ENCODE data around the gene PPP2R2B. TPM values are rescaled to one million over a fixed set of nuclear protein-coding genes. Genes with fewer than 3 reads are reported as not detected.

Gene PPP2R2B
- total RNA-seq, 1 donor from 2014 or later: 1.2 TPM

DNA sequence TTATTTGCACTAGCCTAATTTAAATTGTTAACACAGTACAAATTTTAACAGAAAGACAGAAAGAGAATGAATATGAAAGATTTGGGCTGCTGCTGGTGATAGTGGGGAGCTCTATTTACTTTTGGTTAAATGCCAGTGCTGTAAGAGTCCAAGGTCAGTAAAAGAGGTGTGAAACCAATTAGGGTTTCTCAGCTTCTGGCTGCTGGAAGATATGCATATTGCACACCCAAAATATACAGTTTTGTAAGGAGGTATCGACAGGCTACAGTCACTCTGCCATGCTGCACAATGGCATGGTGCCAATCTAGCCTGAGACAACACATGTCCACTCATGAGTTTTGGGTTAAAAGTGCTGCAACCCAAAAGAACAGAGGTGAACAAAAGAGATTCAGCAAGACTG, 79.3 kb downstream of the PPP2R2B start:
- H3K4me3 ChIP-seq (ENCODE audit: low read depth, low read length): no peak overlapping the region
- H3K27me3 ChIP-seq (ENCODE audit: control insufficient read depth, insufficient read depth, low read length): no peaks in the 10 kb centered on the region
- no peak for DNase-seq (ENCODE audit: low read depth)
- no peaks in the 10 kb centered on the region for H3K36me3 ChIP-seq (ENCODE audit: control insufficient read depth, insufficient read depth, low read length)
- TF ChIP-seq, protein P1, sequence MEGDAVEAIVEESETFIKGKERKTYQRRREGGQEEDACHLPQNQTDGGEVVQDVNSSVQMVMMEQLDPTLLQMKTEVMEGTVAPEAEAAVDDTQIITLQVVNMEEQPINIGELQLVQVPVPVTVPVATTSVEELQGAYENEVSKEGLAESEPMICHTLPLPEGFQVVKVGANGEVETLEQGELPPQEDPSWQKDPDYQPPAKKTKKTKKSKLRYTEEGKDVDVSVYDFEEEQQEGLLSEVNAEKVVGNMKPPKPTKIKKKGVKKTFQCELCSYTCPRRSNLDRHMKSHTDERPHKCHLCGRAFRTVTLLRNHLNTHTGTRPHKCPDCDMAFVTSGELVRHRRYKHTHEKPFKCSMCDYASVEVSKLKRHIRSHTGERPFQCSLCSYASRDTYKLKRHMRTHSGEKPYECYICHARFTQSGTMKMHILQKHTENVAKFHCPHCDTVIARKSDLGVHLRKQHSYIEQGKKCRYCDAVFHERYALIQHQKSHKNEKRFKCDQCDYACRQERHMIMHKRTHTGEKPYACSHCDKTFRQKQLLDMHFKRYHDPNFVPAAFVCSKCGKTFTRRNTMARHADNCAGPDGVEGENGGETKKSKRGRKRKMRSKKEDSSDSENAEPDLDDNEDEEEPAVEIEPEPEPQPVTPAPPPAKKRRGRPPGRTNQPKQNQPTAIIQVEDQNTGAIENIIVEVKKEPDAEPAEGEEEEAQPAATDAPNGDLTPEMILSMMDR (IDR thresholded peaks at IDR 0.05; ENCODE audit: insufficient read depth, low read length, poor library complexity, severe bottlenecking): no peak

DNA sequence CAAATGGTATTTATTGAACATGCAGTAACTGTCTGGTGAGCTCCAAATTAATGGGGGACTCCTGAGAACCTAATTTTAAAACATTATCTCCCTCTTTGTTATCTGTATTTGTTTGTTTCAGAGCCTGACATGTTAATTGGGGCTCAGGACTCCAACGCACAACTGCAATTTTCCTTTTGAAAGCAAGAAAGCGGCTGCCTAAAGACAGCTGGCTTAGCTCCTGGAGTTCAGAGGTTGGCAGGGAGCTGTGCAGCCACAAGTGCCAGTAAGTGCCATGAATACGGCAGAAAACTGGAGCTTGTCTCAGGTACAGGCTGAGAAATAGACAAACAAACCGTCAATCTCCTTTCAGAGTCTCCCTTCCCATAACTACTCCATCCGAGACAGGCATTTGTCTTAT, 80.9 kb downstream of the PPP2R2B start:
- TF ChIP-seq, protein P1 (IDR thresholded peaks at IDR 0.05; ENCODE audit: insufficient read depth, low read length, poor library complexity, severe bottlenecking): no peak
- Histone ChIP-seq H3K36me3 (ENCODE audit: control insufficient read depth, insufficient read depth, low read length) (no peaks in the 10 kb centered on the region), H3K27me3 (ENCODE audit: control insufficient read depth, insufficient read depth, low read length) (no peaks in the 10 kb centered on the region), H3K4me3 (ENCODE audit: low read depth, low read length) (no peak overlapping the region)
- no peak for DNase-seq (ENCODE audit: low read depth)

DNA sequence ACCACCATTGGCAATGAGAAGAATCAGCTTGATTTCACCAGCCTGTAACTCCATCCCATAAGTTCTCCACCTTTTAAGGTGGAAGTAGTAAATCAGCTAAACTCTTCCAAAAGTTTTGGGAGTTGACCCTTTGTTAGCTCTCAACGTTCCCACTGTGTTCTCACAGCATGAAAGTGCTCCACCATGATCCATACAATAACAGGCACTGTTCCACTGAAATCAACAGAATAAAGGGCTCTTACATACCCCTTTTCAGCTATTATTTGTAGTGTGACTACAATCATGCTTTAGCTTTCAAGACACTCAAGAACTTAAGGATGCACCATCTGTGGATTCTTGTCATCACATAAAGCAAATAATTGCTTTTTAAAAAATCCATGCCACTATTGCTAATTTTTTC, 81.6 kb downstream of the PPP2R2B start:
- no peak overlapping the region for H3K4me3 ChIP-seq (ENCODE audit: low read depth, low read length)
- DNase-seq (ENCODE audit: low read depth): no peak
- TF ChIP-seq, protein P1 (IDR thresholded peaks at IDR 0.05; ENCODE audit: insufficient read depth, low read length, poor library complexity, severe bottlenecking): no peak
- H3K27me3 ChIP-seq (ENCODE audit: control insufficient read depth, insufficient read depth, low read length): no peaks in the 10 kb centered on the region
- H3K36me3 ChIP-seq (ENCODE audit: control insufficient read depth, insufficient read depth, low read length): no peaks in the 10 kb centered on the region

DNA sequence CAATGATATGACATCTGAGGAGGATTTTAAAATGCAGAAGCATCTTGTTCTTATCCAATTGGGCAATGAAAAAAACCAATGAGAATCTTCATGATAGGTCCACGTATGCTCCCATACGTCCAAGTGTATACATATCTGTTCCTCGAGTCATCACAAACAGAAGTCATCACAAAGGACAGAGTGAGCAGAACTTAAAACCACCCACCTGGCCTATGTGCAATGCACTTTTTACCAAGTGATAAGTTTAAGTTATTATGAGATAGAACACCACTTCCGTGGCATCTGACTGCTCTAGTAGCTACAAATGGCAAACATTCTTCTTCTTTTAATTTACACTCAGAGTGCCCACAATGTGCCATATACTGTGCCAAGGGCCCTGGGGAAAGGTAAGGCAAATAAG, 82.4 kb downstream of the PPP2R2B start:
- H3K36me3 ChIP-seq (ENCODE audit: control insufficient read depth, insufficient read depth, low read length): no peaks in the 10 kb centered on the region
- H3K27me3 ChIP-seq (ENCODE audit: control insufficient read depth, insufficient read depth, low read length): no peaks in the 10 kb centered on the region
- DNase-seq (ENCODE audit: low read depth): no peak
- TF ChIP-seq, protein P1 (IDR thresholded peaks at IDR 0.05; ENCODE audit: insufficient read depth, low read length, poor library complexity, severe bottlenecking): no peak
- no peak overlapping the region for H3K4me3 ChIP-seq (ENCODE audit: low read depth, low read length)

DNA sequence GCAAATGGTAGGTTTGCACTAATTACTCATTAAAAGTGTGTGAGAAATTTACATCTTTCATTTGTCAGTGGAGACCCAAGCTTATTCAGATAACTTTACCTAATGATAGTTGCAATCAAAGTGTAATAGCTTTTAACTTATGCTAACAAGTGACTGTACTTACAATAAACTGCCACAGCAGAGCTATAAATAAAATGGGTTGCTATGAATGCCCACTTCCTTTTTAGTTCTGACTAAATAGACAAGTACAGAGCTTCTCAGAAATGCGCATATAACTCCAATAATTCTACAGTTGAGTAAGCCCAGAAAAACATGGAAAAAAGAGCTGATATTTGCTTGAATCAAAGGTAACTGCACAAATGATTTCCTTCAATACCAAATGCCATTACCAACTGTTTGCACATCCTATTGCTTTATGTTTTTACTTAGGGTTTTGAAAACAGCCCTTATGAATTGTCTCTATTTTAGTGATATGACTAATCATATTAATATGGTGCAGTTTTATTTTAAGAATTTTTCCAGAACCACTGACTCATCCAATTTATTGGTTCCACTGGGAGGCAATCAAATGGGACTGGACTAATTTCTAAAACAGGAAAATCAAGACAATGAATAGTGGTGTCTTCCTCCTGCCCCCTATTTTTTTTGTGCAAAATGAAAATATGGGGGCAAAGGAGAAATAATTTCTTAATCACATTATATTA, 84.1 kb downstream of the PPP2R2B start:
- Histone ChIP-seq H3K4me3 (ENCODE audit: low read depth, low read length) (no peak overlapping the region), H3K27me3 (ENCODE audit: control insufficient read depth, insufficient read depth, low read length) (no peaks in the 10 kb centered on the region), H3K36me3 (ENCODE audit: control insufficient read depth, insufficient read depth, low read length) (no peaks in the 10 kb centered on the region)
- no peak for DNase-seq (ENCODE audit: low read depth)
- TF ChIP-seq, protein P1 (IDR thresholded peaks at IDR 0.05; ENCODE audit: insufficient read depth, low read length, poor library complexity, severe bottlenecking): no peak

DNA sequence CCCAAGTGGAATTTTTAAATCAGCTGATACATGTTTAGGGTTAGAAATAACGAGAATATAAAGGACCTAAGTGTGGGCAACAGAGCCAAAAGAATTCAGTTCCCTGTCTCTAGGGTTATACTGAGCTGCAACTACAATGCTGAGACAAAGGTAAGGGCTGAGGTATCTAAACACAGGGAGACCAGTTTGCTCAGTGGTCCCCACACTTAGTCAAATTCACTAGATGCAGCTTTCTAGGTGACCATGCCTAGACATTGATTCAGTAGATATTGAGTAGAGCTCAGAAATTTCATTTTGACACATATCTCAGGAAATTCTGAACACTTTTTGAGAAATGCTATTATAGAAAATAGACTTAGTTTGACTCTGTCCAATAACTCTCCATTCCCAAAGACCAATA, 84.8 kb downstream of the PPP2R2B start:
- Histone ChIP-seq H3K4me3 (ENCODE audit: low read depth, low read length) (no peak overlapping the region), H3K27me3 (ENCODE audit: control insufficient read depth, insufficient read depth, low read length) (no peaks in the 10 kb centered on the region), H3K36me3 (ENCODE audit: control insufficient read depth, insufficient read depth, low read length) (no peaks in the 10 kb centered on the region)
- no peak for DNase-seq (ENCODE audit: low read depth)
- TF ChIP-seq, protein P1 (IDR thresholded peaks at IDR 0.05; ENCODE audit: insufficient read depth, low read length, poor library complexity, severe bottlenecking): no peak

All from kidney epithelial cell (primary cell).